ENCODE results near the gene MYLK3.
"Not testable (repeated sequence)": the region's sequence is repeated elsewhere in the genome, so short reads cannot be mapped to it uniquely, and the experiment has no call there.

MYLK3 gene

GRCh38 chr16:46686815-46687473 is 61.2 kb downstream of the MYLK3 start:
- H3K4me1 ChIP-seq (ENCODE audit: insufficient read depth, low read length) = peaks cover 28% of the 10 kb centered on the region
- no peak overlapping the region for H3K9ac ChIP-seq (ENCODE audit: low read length)
- H3K36me3 ChIP-seq (ENCODE audit: insufficient read depth, low read length) = no peaks in the 10 kb centered on the region
- no peak overlapping the region for H3K27ac ChIP-seq (ENCODE audit: low read depth, low read length)
- no peaks in the 10 kb centered on the region for H3K9me3 ChIP-seq (ENCODE audit: low read length)
- no peaks in the 10 kb centered on the region for H3K27me3 ChIP-seq (ENCODE audit: control insufficient read depth in 1 of 2, insufficient read depth in 2 of 2, low read length in 2 of 2)
- H3K4me3 ChIP-seq (ENCODE audit: low read depth in 1 of 2, low read length in 2 of 2) = peak overlapping the region in 1 of 2 donors; percentile 65

DNA sequence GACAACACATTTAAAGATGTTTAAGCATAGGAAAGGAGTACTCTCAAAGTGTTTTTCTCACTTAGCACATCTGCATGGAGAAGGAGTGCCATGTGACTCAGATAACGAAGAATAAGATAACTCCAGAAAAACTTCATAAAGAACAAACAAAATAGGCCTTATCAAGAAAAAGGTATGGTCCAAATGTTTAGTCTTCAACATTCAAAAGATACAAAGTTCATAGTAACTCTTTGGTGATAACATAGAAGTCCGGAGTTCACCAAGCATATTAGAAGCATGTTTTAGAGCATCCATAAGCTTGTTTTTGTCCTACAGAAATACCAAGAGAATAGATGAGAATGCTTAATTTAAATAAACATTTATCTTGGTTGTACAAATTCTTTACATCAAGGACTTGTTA is 66.3 kb downstream of the MYLK3 start:
- not testable (repeated sequence) for H3K27ac ChIP-seq (ENCODE audit: low read depth, low read length); H3K4me1 ChIP-seq (ENCODE audit: insufficient read depth, low read length); H3K27me3 ChIP-seq (ENCODE audit: control insufficient read depth in 1 of 2, insufficient read depth in 2 of 2, low read length in 2 of 2); H3K9ac ChIP-seq (ENCODE audit: low read length); H3K4me3 ChIP-seq (ENCODE audit: low read depth in 1 of 2, low read length in 2 of 2); H3K9me3 ChIP-seq (ENCODE audit: low read length)
- H3K36me3 ChIP-seq (ENCODE audit: insufficient read depth, low read length) = peaks cover 18% of the 10 kb centered on the region

DNA sequence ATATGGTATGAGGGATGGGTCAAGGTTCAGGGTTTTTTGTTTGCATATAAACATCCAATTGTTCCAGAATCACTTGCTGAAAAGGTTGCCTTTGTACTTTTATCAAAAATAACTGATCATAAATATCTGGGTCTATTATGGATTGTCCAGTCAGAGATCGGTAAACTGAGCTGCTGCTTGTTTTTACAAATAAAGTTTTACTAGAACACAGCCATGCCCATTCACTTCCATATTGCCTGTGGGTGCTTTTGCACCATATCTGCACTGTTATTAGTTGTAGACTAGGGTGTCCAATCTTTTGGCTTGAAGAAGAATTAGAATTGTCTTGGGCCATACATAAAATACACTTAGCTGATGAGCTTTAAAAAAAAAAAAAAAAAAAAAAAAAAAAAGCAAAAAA is 70.2 kb downstream of the MYLK3 start:
- peaks cover 39% of the 10 kb centered on the region for H3K36me3 ChIP-seq (ENCODE audit: insufficient read depth, low read length)
- H3K4me1 ChIP-seq (ENCODE audit: insufficient read depth, low read length) = not testable (repeated sequence)

DNA sequence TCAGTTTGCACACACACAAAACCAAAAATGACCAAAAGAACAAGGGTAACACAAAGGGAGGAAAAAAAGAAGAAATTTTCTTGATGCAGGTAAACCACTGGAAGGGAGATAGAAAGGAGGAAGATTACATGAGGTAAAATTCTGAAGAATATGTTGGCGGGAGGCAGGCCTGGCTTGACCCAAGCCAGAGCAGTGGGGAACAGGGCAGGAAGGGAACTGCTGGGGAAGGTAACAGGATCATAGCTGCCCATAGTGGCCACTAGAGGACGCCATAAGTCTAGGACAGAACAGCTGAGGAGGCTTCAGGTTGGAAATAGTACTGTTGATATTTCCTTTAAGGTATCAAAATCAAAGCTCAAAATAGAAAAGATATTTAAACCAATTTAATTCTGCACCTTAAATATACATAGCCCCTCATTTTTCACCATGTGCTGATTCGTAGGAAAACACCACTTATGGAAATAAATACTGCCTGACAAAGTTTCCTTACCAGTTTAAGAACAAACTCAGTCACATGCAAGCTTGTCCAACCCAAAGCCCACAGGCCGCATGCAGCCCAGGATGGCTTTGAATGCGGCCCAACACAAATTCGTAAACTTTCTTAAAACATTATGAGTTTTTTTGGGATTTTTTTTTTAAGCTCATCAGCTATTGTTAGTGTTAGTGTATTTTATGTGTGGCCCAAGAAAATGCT is 74.7 kb downstream of the MYLK3 start:
- Histone ChIP-seq H3K4me1 (ENCODE audit: insufficient read depth, low read length) (no peaks in the 10 kb centered on the region), H3K4me3 (ENCODE audit: low read depth in 1 of 2, low read length in 2 of 2) (no peak overlapping the region), H3K27ac (ENCODE audit: low read depth, low read length) (no peak overlapping the region), H3K9ac (ENCODE audit: low read length) (no peak overlapping the region), H3K9me3 (ENCODE audit: low read length) (no peaks in the 10 kb centered on the region), H3K27me3 (ENCODE audit: control insufficient read depth in 1 of 2, insufficient read depth in 2 of 2, low read length in 2 of 2) (no peaks in the 10 kb centered on the region), H3K36me3 (ENCODE audit: insufficient read depth, low read length) (peaks cover 59% of the 10 kb centered on the region)

More for the DNA sequence above, 70.2 kb downstream of the MYLK3 start:
- not testable (repeated sequence) for H3K27ac ChIP-seq (ENCODE audit: low read depth, low read length); H3K9me3 ChIP-seq (ENCODE audit: low read length); H3K27me3 ChIP-seq (ENCODE audit: control insufficient read depth in 1 of 2, insufficient read depth in 2 of 2, low read length in 2 of 2); H3K4me3 ChIP-seq (ENCODE audit: low read depth in 1 of 2, low read length in 2 of 2); H3K9ac ChIP-seq (ENCODE audit: low read length)

- Histone ChIP-seq H3K4me1 (ENCODE audit: insufficient read depth, low read length) (no peaks in the 10 kb centered on the region), H3K36me3 (ENCODE audit: insufficient read depth, low read length) (peaks cover 44% of the 10 kb centered on the region), H3K9ac (ENCODE audit: low read length) (no peak overlapping the region), H3K9me3 (ENCODE audit: low read length) (no peaks in the 10 kb centered on the region), H3K4me3 (ENCODE audit: low read depth in 1 of 2, low read length in 2 of 2) (no peak overlapping the region), H3K27ac (ENCODE audit: low read depth, low read length) (no peak overlapping the region), H3K27me3 (ENCODE audit: control insufficient read depth in 1 of 2, insufficient read depth in 2 of 2, low read length in 2 of 2) (no peaks in the 10 kb centered on the region)
These were observed 86.0 kb downstream of the MYLK3 start for GRCh38 chr16:46662123-46662522.

DNA sequence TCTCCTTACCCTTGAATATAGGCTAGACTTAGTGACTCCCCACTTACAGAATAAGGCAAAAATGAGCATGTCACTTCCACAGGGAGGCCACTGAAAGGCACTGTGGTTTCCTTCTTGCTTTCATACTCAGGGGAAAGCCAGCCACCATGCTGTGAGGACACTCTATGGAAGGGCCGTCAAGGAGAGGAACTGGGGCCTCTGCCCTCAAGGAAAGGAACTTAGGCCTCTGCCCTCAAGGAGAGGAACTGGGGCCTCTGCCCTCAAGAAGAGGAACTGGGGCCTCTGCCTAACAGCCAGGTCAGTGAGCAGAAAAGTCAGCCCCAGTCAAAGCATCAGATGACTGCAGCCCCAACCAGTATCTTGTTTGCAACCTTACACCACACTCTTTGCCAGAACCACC is 89.2 kb downstream of the MYLK3 start:
- Histone ChIP-seq H3K4me1 (ENCODE audit: insufficient read depth, low read length) (no peaks in the 10 kb centered on the region), H3K9ac (ENCODE audit: low read length) (no peak overlapping the region), H3K27ac (ENCODE audit: low read depth, low read length) (no peak overlapping the region), H3K36me3 (ENCODE audit: insufficient read depth, low read length) (peaks cover 34% of the 10 kb centered on the region), H3K27me3 (ENCODE audit: control insufficient read depth in 1 of 2, insufficient read depth in 2 of 2, low read length in 2 of 2) (no peaks in the 10 kb centered on the region), H3K4me3 (ENCODE audit: low read depth in 1 of 2, low read length in 2 of 2) (no peak overlapping the region), H3K9me3 (ENCODE audit: low read length) (no peaks in the 10 kb centered on the region)
